Hepatocyte (in vitro differentiated cells): ENCODE measurements around the gene CRYM. TPM values are rescaled to one million over a fixed set of nuclear protein-coding genes. Genes with fewer than 3 reads are reported as not detected.
"Not testable (repeated sequence)": the region's sequence is repeated elsewhere in the genome, so short reads cannot be mapped to it uniquely, and the experiment has no call there.

Experiments used
- DNase-seq: peaks from one replicate; pipeline ENCODE4 v3.0.0-alpha.2; 2016; ENCODE audit warnings: low spot score
- H2AFZ ChIP-seq: fragments of 200-600 bp; sonication (generic); 2 replicates; pipeline ENCODE4 v1.6.0; 2016; ENCODE audit warnings: antibody characterized with exemption, mild to moderate bottlenecking
- H3K27ac ChIP-seq: fragments of 200-600 bp; sonication (generic); 2 replicates; pipeline ENCODE4 v1.5.1; 2016; ENCODE audit warnings: mild to moderate bottlenecking
- H3K27me3 ChIP-seq: fragments of 200-600 bp; sonication (generic); 2 replicates; pipeline ENCODE4 v1.6.1; 2016
- H3K36me3 ChIP-seq: fragments of 200-600 bp; sonication (generic); replicated peaks from 2 replicates; pipeline ENCODE4 v1.5.1; 2016; ENCODE audit warnings: low read depth; ENCODE audit not compliant: insufficient read depth
- H3K4me1 ChIP-seq: fragments of 200-600 bp; sonication (generic); 2 replicates; pipeline ENCODE4 v1.5.1; 2016; ENCODE audit warnings: mild to moderate bottlenecking, moderate library complexity; ENCODE audit not compliant: insufficient read depth
- H3K4me2 ChIP-seq: fragments of 200-600 bp; sonication (generic); 2 replicates; pipeline ENCODE4 v1.6.0; 2016
- H3K4me3 ChIP-seq: fragments of 200-600 bp; sonication (generic); 2 replicates; pipeline ENCODE4 v1.5.1; 2016; ENCODE audit warnings: mild to moderate bottlenecking
- H3K79me2 ChIP-seq: fragments of 200-600 bp; sonication (generic); 2 replicates; pipeline ENCODE4 v1.6.0; 2017; ENCODE audit warnings: mild to moderate bottlenecking
- H3K9me2 ChIP-seq: fragments of 200-600 bp; sonication (generic); replicated peaks from 2 replicates; pipeline ENCODE4 v1.6.0; 2017; ENCODE audit warnings: mild to moderate bottlenecking; ENCODE audit not compliant: insufficient read depth
- H3K9me3 ChIP-seq: fragments of 200-600 bp; sonication (generic); 2 replicates; pipeline ENCODE4 v1.5.1; 2016; ENCODE audit warnings: low read depth, mild to moderate bottlenecking
- H4K20me1 ChIP-seq: fragments of 200-600 bp; sonication (generic); 2 replicates; pipeline ENCODE4 v1.6.0; 2016; ENCODE audit warnings: mild to moderate bottlenecking; ENCODE audit not compliant: insufficient read depth, poor library complexity, severe bottlenecking
- EZH2 ChIP-seq: fragments of 200-600 bp; sonication (generic); IDR thresholded peaks from 2 replicates; pipeline ENCODE4 v1.6.1; 2016; ENCODE audit warnings: antibody characterized with exemption, mild to moderate bottlenecking, borderline replicate concordance
- EZH2phosphoT487 ChIP-seq: fragments of 200-600 bp; sonication (generic); IDR thresholded peaks from one replicate; pipeline ENCODE4 v1.6.1; 2018; ENCODE audit warnings: antibody characterized with exemption, mild to moderate bottlenecking, low read depth, moderate library complexity; ENCODE audit not compliant: unreplicated experiment, severe bottlenecking
- WGBS: methylation state at CpG from one replicate; pipeline ENCODE4 v1.1.6; 2016; ENCODE audit warnings: low lambda C conversion rate; ENCODE audit errors: missing lambda C conversion rate; 5-methylcytosine and 5-hydroxymethylcytosine counted together
- polyA plus RNA-seq: library from polyadenylated mRNA; unstranded; fragments of >200 nt; fragmentation: Nextera tagmentation; extraction: Ambion mirVana; gene quantifications from 2 replicates; pipeline ENCODE4 v1.2.1, GENCODE V29; 2016
- total RNA-seq: library from RNA; depleted of rRNA; stranded (reverse); fragments of >200 nt; gene quantifications from 2 replicates; pipeline ENCODE4 v1.2.3, GENCODE V29; 2014
- TF ChIP-seq, protein P1 (sequence below): fragments of 200-600 bp; sonication (generic); IDR thresholded peaks from 2 replicates; pipeline ENCODE4 v1.5.1; 2016; ENCODE audit warnings: antibody characterized with exemption, mild to moderate bottlenecking; ENCODE audit not compliant: poor library complexity

The CRYM gene
- total and polyA plus RNA-seq, 2 experiments from 2014 or later: 5.7 to 6.3 TPM

DNA sequence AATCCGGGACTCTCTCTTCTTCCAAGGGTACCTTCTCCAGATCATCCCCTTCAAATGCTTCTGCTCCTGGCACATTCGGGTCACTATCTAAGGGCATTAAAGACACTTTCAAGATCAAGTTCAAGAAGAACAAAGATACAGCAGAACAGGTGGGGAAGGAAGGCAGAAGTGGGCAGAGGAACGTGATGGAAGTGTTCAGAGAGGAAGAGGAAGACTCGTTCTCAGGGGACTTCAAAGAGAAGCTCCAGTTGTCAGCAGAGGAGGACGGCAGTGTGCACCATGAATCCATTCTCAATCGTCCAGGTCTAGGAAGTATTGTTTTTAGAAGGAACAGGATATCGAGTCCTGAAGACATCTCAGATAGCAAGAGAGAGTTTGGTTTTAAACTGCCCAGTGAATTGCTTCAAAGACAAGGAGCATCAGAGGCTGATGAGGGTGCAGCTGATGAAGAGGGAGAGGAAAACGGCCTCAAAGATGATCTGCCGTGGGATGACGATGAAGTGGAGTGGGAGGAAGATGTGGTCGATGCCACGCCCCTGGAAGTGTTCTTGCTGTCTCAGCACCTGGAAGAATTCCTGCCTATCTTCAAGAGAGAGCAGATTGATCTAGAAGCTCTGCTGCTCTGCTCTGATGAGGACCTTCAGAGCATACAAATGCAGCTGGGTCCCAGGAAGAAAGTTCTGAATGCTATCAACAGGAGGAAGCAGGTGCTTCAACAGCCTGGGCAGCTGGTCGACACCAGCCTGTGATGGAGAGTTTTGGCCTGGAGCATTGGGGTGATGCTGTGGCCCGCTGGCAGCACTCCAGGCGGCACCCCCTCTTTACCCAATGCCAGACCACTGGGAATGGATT is 27.8 kb downstream of the CRYM start:
- no peak overlapping the region for H3K27ac ChIP-seq
- peaks cover 5% of the 10 kb centered on the region for H4K20me1 ChIP-seq
- peaks cover 28% of the 10 kb centered on the region for H3K79me2 ChIP-seq
- no peaks in the 10 kb centered on the region for H3K9me2 ChIP-seq
- no peak overlapping the region for H3K4me3 ChIP-seq
- no peak overlapping the region for H3K4me2 ChIP-seq
- H3K4me1 ChIP-seq: peaks cover 15% of the 10 kb centered on the region
- DNase-seq: no peak
- TF ChIP-seq, protein P1, sequence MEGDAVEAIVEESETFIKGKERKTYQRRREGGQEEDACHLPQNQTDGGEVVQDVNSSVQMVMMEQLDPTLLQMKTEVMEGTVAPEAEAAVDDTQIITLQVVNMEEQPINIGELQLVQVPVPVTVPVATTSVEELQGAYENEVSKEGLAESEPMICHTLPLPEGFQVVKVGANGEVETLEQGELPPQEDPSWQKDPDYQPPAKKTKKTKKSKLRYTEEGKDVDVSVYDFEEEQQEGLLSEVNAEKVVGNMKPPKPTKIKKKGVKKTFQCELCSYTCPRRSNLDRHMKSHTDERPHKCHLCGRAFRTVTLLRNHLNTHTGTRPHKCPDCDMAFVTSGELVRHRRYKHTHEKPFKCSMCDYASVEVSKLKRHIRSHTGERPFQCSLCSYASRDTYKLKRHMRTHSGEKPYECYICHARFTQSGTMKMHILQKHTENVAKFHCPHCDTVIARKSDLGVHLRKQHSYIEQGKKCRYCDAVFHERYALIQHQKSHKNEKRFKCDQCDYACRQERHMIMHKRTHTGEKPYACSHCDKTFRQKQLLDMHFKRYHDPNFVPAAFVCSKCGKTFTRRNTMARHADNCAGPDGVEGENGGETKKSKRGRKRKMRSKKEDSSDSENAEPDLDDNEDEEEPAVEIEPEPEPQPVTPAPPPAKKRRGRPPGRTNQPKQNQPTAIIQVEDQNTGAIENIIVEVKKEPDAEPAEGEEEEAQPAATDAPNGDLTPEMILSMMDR: no peak
- TF ChIP-seq EZH2phosphoT487: no peak
- no peak for TF ChIP-seq EZH2
- H3K27me3 ChIP-seq: no peaks in the 10 kb centered on the region
- WGBS: 95% methylated on average over 15 of the region's 15 CpGs
- H3K9me3 ChIP-seq: no peaks in the 10 kb centered on the region
- no peaks in the 10 kb centered on the region for H3K36me3 ChIP-seq
- H2AFZ ChIP-seq: no peak overlapping the region

DNA sequence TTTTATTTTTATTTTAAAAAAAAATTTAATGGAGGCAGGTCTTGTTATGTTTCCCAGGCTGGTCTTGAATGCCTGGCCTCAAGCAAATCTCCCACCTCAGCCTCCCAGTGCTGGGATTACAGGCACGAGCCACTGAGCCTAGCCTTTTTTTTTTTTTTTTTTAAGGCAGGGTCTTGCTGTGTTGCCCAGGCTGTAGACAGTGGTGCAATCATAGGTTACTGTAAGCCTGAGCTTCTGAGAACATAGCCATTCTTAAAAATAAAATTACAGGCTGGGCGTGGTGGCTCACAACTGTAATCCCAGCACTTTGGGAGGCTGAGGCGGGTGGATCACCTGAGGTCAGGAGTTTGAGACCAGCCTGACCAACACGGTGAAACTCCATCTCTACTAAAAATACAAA is 29.9 kb downstream of the CRYM start:
- H4K20me1 ChIP-seq, H3K27ac ChIP-seq, H3K36me3 ChIP-seq, DNase-seq, H2AFZ ChIP-seq, H3K4me2 ChIP-seq, H3K9me3 ChIP-seq, H3K4me3 ChIP-seq, H3K9me2 ChIP-seq, H3K27me3 ChIP-seq: not testable (repeated sequence)
- peaks cover 21% of the 10 kb centered on the region for H3K4me1 ChIP-seq
- H3K79me2 ChIP-seq: peaks cover 31% of the 10 kb centered on the region
- WGBS: 93% methylated on average over 4 of the region's 4 CpGs

DNA sequence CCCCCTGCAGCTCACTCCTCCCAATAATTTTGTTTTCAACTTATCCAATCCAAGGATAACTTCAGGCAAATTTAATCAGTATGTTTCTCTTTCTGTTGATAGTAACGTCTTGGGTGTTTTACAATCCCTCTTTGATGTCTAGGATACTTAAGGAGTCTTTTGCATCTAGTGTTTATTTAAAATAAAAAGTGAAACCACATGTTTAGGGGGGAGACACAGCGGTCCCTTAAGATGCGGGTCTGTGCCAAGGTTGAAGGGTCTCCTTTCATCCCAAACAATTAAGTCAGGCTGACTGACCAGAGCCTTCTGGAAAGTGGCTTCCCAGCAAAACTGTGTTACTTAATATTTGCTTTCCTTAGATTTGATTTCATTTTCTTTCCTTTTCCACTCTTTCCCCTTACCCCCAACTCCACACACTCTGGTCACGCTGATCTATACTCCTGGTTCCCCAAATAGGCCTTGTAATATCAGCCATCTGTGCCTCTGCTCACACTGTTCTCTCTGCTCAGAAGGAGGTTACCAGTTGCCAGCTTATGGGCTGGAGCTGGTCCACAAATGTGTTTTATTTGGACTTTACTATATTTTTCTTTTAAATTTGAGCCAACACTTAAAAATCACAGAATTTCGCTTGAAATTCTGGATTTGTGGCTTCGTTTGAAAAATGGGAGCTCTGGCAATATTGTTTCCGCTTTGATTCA is 33.4 kb downstream of the CRYM start:
- no peak overlapping the region for H2AFZ ChIP-seq
- H4K20me1 ChIP-seq: peaks cover 8% of the 10 kb centered on the region
- H3K4me1 ChIP-seq: peaks cover 21% of the 10 kb centered on the region
- no peaks in the 10 kb centered on the region for H3K9me3 ChIP-seq
- H3K4me2 ChIP-seq: no peak overlapping the region
- H3K79me2 ChIP-seq: peaks cover 42% of the 10 kb centered on the region
- H3K9me2 ChIP-seq: no peaks in the 10 kb centered on the region
- no peaks in the 10 kb centered on the region for H3K27me3 ChIP-seq
- no peak overlapping the region for H3K4me3 ChIP-seq
- WGBS: 70% methylated on average over 7 of the region's 7 CpGs
- DNase-seq: no peak
- peak overlapping the region; percentile 20 for H3K27ac ChIP-seq
- no peaks in the 10 kb centered on the region for H3K36me3 ChIP-seq
- TF ChIP-seq EZH2 (no peak), EZH2phosphoT487 (no peak)
- TF ChIP-seq, protein P1: no peak

DNA sequence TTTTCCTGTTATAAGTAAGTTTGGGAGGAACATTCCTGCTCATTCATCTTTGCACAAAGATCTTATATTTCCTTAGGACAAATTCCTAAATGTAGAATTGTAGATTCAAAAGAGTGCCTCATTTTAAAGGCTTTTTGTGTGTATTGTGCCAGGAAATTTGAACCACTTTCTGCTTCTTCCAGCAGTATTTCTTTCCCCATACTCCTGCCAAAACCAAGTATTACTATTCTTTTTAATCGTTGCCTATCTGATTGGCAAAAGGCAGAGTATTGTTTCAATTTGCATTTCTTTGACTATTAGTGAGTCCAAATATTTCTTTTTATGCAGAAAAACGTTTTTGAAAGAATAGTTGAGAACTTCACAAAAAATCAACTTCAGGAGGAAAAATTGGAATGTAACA is 35.3 kb downstream of the CRYM start:
- no peak for DNase-seq
- Histone ChIP-seq H3K36me3 (no peaks in the 10 kb centered on the region), H4K20me1 (peaks cover 8% of the 10 kb centered on the region), H3K79me2 (peaks cover 45% of the 10 kb centered on the region), H2AFZ (no peak overlapping the region), H3K9me2 (no peaks in the 10 kb centered on the region), H3K27me3 (no peaks in the 10 kb centered on the region), H3K9me3 (no peaks in the 10 kb centered on the region), H3K4me3 (no peak overlapping the region), H3K27ac (no peak overlapping the region), H3K4me2 (no peak overlapping the region), H3K4me1 (peaks cover 21% of the 10 kb centered on the region)
- TF ChIP-seq, protein P1: no peak
- TF ChIP-seq EZH2phosphoT487 (no peak), EZH2 (no peak)
- WGBS: 41% methylated on average over 2 of the region's 2 CpGs
